Middle frontal gyrus (tissue), 1 donor: ENCODE data around the gene CBFA2T3.
"Not testable (repeated sequence)": the region's sequence is repeated elsewhere in the genome, so short reads cannot be mapped to it uniquely, and the experiment has no call there.

Experiments used
- DNase-seq: peaks from one replicate; pipeline ENCODE4 v3.0.0-alpha.2; 2015; ENCODE audit warnings: low spot score; ENCODE audit errors: extremely low spot score

The CBFA2T3 gene

GRCh38 chr16:88923926-88924833 lies 52.8 kb downstream of the CBFA2T3 start:
- DNase-seq: no peak

- no peak for DNase-seq
These were observed 53.6 kb downstream of the CBFA2T3 start for GRCh38 chr16:88923450-88923849.

- no peak for DNase-seq
These were observed 54.1 kb downstream of the CBFA2T3 start for GRCh38 chr16:88922826-88923410.

- DNase-seq: no peak
These were observed 54.7 kb downstream of the CBFA2T3 start for GRCh38 chr16:88922114-88922825.

GRCh38 chr16:88921591-88921990 lies 55.4 kb downstream of the CBFA2T3 start:
- no peak for DNase-seq

GRCh38 chr16:88920618-88921590 lies 56.1 kb downstream of the CBFA2T3 start:
- no peak for DNase-seq

- DNase-seq: no peak
These were observed 57.1 kb downstream of the CBFA2T3 start for GRCh38 chr16:88919936-88920335.

GRCh38 chr16:88918896-88919295 lies 58.1 kb downstream of the CBFA2T3 start:
- not testable (repeated sequence) for DNase-seq

GRCh38 chr16:88917915-88918627 lies 58.9 kb downstream of the CBFA2T3 start:
- no peak for DNase-seq

GRCh38 chr16:88917146-88917914 lies 59.7 kb downstream of the CBFA2T3 start:
- DNase-seq: no peak

- DNase-seq: no peak
These were observed 61.2 kb downstream of the CBFA2T3 start for GRCh38 chr16:88915639-88916327.

- no peak for DNase-seq
These were observed 62.1 kb downstream of the CBFA2T3 start for GRCh38 chr16:88914750-88915368.

- no peak for DNase-seq
These were observed 63.1 kb downstream of the CBFA2T3 start for GRCh38 chr16:88913870-88914269.

- DNase-seq: no peak
These were observed 63.9 kb downstream of the CBFA2T3 start for GRCh38 chr16:88913001-88913612.

GRCh38 chr16:88912556-88912955 lies 64.5 kb downstream of the CBFA2T3 start:
- no peak for DNase-seq

- no peak for DNase-seq
These were observed 65.1 kb downstream of the CBFA2T3 start for GRCh38 chr16:88911946-88912310.

GRCh38 chr16:88911136-88911945 lies 65.7 kb downstream of the CBFA2T3 start:
- DNase-seq: no peak
